ENCODE measurements around the gene IGF2.

IGF2 gene

DNA sequence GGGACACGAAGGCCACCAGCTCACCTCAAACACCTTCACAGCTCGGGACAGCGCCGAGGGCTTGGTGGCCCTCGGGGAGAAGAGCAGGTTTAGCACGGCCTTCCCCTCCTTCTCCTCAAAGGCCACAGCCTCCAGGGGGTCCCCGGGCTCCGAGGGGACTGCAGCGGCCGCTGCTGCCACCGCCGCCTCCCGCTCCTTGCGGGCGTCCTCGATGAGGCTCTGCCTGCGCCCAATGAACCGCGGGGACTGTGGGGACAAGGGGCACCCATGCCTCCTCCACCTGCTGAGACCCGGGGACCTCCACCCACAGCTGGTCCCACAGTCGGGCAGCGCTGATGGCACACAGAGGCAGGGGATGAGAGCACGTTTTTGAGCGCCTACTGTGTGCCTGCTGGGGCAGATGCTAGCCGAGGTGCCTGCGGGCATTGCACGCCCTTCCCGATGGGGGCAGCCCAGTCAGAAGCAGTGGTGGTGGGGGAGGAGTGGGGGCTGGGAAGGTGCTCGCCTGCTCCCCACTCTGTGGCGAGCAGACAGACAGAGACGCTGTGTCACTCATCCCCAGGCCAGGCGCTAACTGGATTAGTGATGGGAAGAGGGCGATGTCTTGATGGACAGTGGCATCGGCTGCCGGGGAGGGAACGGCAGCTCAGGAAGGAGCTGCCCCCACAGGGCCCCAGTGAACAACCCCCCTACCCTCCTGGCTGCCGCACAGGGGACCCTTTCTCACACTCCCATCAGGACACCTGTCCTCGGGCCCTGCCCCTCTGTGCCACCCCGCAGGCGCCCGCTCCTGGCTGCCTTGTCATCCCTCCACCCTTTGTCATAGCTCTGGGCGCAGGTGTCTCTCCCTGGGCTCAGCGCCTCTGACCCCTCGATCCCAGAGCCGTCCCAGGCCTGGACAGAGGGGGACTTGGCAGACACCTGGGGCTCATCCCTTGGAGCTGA, 30.7 kb upstream of the IGF2 start:
- no peak overlapping the region for H3K9ac ChIP-seq (ENCODE audit: low read depth, low read length)
- no peaks in the 10 kb centered on the region for H3K36me3 ChIP-seq (ENCODE audit: control insufficient read depth, insufficient read depth, low read length)
- H3K9me3 ChIP-seq (ENCODE audit: control insufficient read depth, insufficient read depth, low read length): no peaks in the 10 kb centered on the region
- H3K27me3 ChIP-seq (ENCODE audit: control insufficient read depth, insufficient read depth, low read length): no peaks in the 10 kb centered on the region; the same call in 1 of the 2 replicates
- H3K27ac ChIP-seq (ENCODE audit: low read depth, low read length): no peak overlapping the region
- H3K4me3 ChIP-seq (ENCODE audit: low read depth, low read length): no peak overlapping the region
- H3K4me1 ChIP-seq (ENCODE audit: control insufficient read depth, insufficient read depth, low read length): no peaks in the 10 kb centered on the region

DNA sequence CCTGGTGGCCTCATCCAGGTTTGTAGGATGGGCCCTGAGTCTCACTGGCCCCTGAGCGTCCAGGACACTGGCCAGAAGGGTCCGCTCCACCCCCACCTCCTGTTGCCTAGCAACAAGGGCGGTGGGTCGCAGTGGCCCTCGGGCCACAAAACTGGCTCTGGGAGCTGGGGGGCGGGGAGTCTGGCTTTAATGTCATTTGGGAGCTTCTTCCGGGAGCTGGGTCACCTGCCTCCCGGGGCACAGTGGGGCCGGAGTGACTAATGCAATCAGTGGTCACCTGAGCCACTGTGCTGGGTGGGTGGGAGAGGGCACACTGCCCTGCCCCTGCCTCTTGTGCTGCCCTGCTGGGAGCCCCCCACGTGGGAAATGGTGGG, 29.8 kb upstream of the IGF2 start:
- Histone ChIP-seq H3K27me3 (ENCODE audit: control insufficient read depth, insufficient read depth, low read length) (no peaks in the 10 kb centered on the region; the same call in 1 of the 2 replicates), H3K27ac (ENCODE audit: low read depth, low read length) (no peak overlapping the region), H3K36me3 (ENCODE audit: control insufficient read depth, insufficient read depth, low read length) (no peaks in the 10 kb centered on the region), H3K4me3 (ENCODE audit: low read depth, low read length) (no peak overlapping the region), H3K9me3 (ENCODE audit: control insufficient read depth, insufficient read depth, low read length) (no peaks in the 10 kb centered on the region), H3K9ac (ENCODE audit: low read depth, low read length) (no peak overlapping the region), H3K4me1 (ENCODE audit: control insufficient read depth, insufficient read depth, low read length) (no peaks in the 10 kb centered on the region)

DNA sequence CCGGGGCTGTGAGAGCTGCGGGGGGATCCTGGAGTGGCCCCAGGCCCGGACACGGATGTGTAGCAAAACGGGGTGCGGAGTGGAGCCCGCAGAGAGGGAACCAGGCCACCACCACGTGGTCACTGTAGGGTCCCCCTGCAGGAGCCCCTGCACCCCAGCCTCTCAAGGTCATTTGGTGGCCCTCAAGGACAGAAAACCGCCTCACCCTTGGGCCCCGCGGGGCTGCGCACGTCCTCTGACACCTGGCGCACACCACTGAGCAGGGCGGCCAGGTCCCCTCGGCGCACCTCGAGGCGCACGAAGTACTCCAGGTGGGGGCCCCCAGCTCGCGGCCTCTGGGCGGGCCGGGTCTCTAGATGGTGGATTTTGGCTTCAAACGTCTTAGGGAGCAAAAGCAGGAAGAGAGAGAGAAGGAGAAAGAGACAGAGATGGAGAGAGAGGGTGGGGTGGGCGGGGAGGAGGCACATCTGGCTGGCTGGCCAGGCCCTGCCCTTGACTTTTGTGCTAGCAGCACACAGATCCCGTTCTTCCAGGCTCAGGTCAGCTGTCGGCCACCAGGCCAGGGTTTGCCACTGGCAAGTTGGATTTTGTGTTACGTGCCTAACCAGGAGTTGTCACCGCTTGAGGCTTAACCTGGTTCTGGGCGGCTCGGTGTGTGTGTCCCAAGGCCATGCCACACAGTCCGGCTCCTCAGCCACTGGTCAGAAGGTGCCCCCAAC, 29.3 kb upstream of the IGF2 start:
- Histone ChIP-seq H3K27me3 (ENCODE audit: control insufficient read depth, insufficient read depth, low read length) (no peaks in the 10 kb centered on the region; the same call in 1 of the 2 replicates), H3K9me3 (ENCODE audit: control insufficient read depth, insufficient read depth, low read length) (no peaks in the 10 kb centered on the region), H3K4me3 (ENCODE audit: low read depth, low read length) (no peak overlapping the region), H3K36me3 (ENCODE audit: control insufficient read depth, insufficient read depth, low read length) (no peaks in the 10 kb centered on the region), H3K27ac (ENCODE audit: low read depth, low read length) (no peak overlapping the region), H3K4me1 (ENCODE audit: control insufficient read depth, insufficient read depth, low read length) (no peaks in the 10 kb centered on the region), H3K9ac (ENCODE audit: low read depth, low read length) (no peak overlapping the region)

DNA sequence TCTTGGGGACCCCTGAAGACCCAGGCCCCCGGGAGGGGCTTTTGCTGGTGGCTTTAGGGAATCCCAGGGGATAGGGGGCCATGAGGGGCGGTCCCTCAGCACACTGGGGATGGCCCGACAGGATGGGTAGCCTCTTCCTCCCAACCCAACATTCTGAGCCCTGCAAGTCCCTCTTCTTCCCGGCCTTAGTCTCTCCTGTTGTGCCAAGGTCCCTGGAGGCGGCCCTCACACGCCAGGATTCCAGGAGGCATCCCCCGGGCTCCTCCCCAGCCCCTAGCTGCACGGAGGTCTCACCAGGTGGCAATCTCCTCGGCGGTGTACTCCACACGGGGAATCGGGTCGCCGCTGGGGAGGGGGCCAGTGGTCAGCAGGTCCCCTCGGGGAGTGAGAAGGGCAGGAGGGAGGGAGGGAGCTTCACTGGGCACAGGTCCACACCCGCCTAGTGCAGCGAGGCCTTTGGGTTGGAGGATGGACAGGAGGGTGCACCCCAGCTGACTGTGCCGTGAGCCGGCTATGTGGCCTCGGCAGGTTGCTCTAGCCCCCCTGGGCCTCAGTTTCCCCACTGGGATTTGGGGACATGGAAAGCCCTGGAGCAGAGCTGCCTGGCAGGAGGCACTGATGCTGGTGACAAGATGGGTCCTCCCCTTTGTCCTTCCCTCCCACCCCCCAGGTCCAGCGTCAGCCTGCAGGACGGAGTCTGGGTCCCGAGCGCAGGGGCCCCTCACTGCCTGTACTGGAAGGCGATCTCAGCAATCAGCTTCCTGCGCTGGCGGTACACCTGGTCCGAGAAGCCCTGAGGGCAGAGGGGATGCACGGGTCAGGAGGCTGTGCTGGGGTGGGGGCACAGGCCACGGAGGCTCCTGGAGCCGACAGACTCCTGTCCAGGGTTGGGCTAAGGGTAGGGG, 28.2 kb upstream of the IGF2 start:
- H3K9me3 ChIP-seq (ENCODE audit: control insufficient read depth, insufficient read depth, low read length): no peaks in the 10 kb centered on the region
- H3K27me3 ChIP-seq (ENCODE audit: control insufficient read depth, insufficient read depth, low read length): no peaks in the 10 kb centered on the region; the same call in 1 of the 2 replicates
- no peak overlapping the region for H3K27ac ChIP-seq (ENCODE audit: low read depth, low read length)
- H3K36me3 ChIP-seq (ENCODE audit: control insufficient read depth, insufficient read depth, low read length): no peaks in the 10 kb centered on the region
- no peaks in the 10 kb centered on the region for H3K4me1 ChIP-seq (ENCODE audit: control insufficient read depth, insufficient read depth, low read length)
- no peak overlapping the region for H3K4me3 ChIP-seq (ENCODE audit: low read depth, low read length)
- no peak overlapping the region for H3K9ac ChIP-seq (ENCODE audit: low read depth, low read length)

DNA sequence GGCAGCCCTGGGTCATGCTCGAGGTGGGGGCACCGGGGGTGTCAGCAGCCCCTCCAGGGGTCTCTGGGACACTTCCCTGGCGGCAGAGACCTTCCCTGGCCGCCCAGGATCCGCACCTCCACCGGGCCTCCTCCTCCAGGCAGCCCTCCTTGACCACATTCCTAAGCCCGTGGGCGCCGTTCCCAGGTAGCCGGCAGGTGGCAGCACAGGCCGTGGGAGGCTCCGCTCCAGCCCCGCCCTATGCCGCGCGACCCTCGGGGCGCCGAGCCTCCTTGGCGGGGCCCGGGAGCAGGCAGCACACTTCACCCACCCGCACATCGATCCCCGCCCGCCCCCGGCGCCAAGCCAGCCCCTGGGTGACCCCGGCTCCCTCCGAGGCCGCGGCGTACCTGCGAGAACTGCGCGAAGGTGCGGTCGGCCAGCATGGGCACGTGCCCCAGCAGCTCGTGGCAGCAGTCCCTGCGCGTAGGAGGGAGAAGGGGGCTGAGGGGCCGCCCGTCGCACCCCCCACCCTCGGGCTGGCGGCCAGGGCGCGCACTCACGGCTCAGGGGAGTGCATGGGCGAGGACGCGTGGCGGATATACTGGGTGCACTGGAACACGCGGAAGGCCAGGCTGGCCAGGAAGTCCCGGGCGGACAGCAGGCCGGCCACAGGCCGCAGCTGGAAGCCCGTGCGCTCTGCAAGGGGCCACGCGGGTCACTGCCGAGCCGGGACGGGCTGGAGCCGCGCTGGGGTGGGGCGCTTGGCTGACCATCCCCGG, 27.1 kb upstream of the IGF2 start:
- Histone ChIP-seq H3K36me3 (ENCODE audit: control insufficient read depth, insufficient read depth, low read length) (no peaks in the 10 kb centered on the region), H3K4me1 (ENCODE audit: control insufficient read depth, insufficient read depth, low read length) (no peaks in the 10 kb centered on the region), H3K27me3 (ENCODE audit: control insufficient read depth, insufficient read depth, low read length) (no peaks in the 10 kb centered on the region; the same call in 1 of the 2 replicates), H3K4me3 (ENCODE audit: low read depth, low read length) (no peak overlapping the region), H3K27ac (ENCODE audit: low read depth, low read length) (no peak overlapping the region), H3K9ac (ENCODE audit: low read depth, low read length) (no peak overlapping the region), H3K9me3 (ENCODE audit: control insufficient read depth, insufficient read depth, low read length) (no peaks in the 10 kb centered on the region)

DNA sequence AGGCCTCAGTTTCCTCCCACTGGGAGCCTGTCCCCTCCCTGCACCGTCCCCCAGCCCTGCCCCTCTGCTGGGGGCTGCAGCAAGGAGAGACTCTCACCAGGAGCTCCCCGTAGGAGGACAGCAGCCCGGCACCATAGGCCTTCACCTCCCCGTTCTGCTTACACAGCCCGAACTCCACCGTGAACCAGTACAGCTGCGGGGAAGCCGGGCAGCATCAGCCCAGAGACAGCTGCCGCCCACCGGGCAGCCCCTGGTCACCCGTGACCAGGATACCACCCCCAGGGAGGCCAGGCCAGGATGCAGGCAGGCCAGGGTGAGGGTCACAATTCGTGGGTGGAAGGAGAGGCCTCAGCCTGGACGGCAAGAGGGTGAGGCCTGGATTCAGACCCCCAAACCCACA, 26.4 kb upstream of the IGF2 start:
- no peaks in the 10 kb centered on the region for H3K4me1 ChIP-seq (ENCODE audit: control insufficient read depth, insufficient read depth, low read length)
- no peak overlapping the region for H3K9ac ChIP-seq (ENCODE audit: low read depth, low read length)
- no peaks in the 10 kb centered on the region; the same call in 1 of the 2 replicates for H3K27me3 ChIP-seq (ENCODE audit: control insufficient read depth, insufficient read depth, low read length)
- H3K27ac ChIP-seq (ENCODE audit: low read depth, low read length): no peak overlapping the region
- H3K4me3 ChIP-seq (ENCODE audit: low read depth, low read length): no peak overlapping the region
- H3K36me3 ChIP-seq (ENCODE audit: control insufficient read depth, insufficient read depth, low read length): no peaks in the 10 kb centered on the region
- no peaks in the 10 kb centered on the region for H3K9me3 ChIP-seq (ENCODE audit: control insufficient read depth, insufficient read depth, low read length)

DNA sequence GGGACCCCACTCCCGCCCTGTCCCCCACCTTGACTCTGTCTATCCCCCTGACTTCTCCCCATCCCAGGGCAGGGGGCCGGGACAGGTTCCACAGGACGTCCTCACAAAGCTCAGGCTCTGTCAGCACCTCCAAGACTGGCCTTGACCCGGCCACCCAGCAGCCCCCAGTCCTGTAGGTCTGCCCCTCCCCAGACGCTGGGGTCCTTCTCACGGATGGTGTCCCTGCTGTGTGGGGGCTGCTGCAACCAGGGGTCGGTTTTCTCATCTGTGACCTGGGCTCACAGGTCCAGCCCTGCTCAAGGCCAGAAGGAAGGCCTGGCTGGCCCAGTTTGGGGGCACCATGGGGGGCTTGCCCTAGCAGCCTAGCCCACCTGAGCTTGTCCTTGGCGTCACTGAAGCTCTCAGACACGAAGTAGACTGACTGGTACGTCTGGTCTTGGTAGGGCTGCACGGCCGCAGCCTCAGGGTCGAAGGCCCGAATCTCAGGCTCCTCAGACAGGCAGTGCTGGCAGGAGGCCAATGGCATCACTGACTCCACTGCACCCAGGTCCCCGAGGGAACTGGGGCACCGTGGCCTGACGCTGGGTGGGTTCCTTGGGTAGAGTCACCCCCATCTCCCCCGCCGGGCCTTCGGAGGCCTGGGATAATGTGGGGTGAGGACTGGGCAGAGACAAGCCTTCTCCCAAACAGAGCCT, 25.8 kb upstream of the IGF2 start:
- H3K27ac ChIP-seq (ENCODE audit: low read depth, low read length): no peak overlapping the region
- no peaks in the 10 kb centered on the region for H3K4me1 ChIP-seq (ENCODE audit: control insufficient read depth, insufficient read depth, low read length)
- H3K4me3 ChIP-seq (ENCODE audit: low read depth, low read length): no peak overlapping the region
- no peaks in the 10 kb centered on the region for H3K36me3 ChIP-seq (ENCODE audit: control insufficient read depth, insufficient read depth, low read length)
- H3K9me3 ChIP-seq (ENCODE audit: control insufficient read depth, insufficient read depth, low read length): no peaks in the 10 kb centered on the region
- no peak overlapping the region for H3K9ac ChIP-seq (ENCODE audit: low read depth, low read length)
- no peaks in the 10 kb centered on the region; the same call in 1 of the 2 replicates for H3K27me3 ChIP-seq (ENCODE audit: control insufficient read depth, insufficient read depth, low read length)

DNA sequence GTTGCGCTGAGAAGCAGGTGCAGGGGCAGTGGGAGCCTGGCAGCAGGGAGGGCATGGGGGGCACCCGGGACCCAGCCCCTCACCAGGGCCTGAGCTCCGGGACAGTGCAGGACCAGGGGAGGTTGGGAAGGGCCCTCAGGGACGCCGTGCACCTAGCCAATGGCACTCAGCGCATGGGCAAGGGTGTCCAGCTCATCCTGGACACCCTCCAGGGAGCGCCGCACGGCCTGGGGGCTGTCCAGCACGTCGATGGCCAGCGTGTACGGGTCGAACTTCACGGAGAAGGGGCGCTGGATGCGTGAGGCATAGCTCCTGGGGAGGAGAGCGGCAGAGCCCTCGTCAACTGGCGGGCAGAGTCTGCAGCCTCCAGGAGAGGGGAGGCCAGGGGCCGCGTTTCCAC, 24.9 kb upstream of the IGF2 start:
- Histone ChIP-seq H3K9me3 (ENCODE audit: control insufficient read depth, insufficient read depth, low read length) (no peaks in the 10 kb centered on the region), H3K4me1 (ENCODE audit: control insufficient read depth, insufficient read depth, low read length) (no peaks in the 10 kb centered on the region)

DNA sequence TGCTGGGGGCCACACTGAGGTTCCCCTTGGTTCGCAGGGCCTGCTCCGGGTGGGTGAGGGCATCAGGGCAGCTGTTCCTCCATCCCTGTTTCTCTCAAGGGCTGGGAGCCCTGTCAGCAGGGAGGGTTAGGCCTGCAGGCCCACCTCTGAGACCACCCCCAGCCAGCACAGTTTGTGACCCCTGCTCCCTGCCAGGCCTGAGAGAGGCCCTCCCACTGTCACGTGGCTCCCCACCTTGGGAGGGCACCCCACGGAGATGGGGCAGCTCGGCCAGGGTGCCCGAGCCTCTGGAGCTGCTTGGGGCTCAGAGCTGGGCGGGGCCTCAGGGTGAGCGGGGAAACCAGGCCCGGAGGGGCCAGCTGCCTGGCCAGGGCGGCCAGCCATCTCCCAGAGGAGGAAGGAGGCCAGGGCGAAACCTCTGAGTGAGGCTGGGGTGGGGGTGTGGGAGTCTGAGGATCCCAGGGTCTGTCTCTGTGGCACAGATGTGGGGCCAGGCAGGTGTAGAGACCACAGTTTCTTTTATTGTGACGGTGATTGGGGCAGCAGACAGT, 24.3 kb upstream of the IGF2 start:
- no peaks in the 10 kb centered on the region; the same call in 1 of the 2 replicates for H3K27me3 ChIP-seq (ENCODE audit: control insufficient read depth, insufficient read depth, low read length)
- H3K9me3 ChIP-seq (ENCODE audit: control insufficient read depth, insufficient read depth, low read length): no peaks in the 10 kb centered on the region
- no peak overlapping the region for H3K9ac ChIP-seq (ENCODE audit: low read depth, low read length)
- no peaks in the 10 kb centered on the region for H3K4me1 ChIP-seq (ENCODE audit: control insufficient read depth, insufficient read depth, low read length)
- H3K27ac ChIP-seq (ENCODE audit: low read depth, low read length): no peak overlapping the region
- H3K36me3 ChIP-seq (ENCODE audit: control insufficient read depth, insufficient read depth, low read length): no peaks in the 10 kb centered on the region
- H3K4me3 ChIP-seq (ENCODE audit: low read depth, low read length): no peak overlapping the region

More for the DNA sequence above, 24.9 kb upstream of the IGF2 start:
- H3K9ac ChIP-seq (ENCODE audit: low read depth, low read length): no peak overlapping the region
- no peaks in the 10 kb centered on the region for H3K36me3 ChIP-seq (ENCODE audit: control insufficient read depth, insufficient read depth, low read length)
- H3K27me3 ChIP-seq (ENCODE audit: control insufficient read depth, insufficient read depth, low read length): no peaks in the 10 kb centered on the region; the same call in 1 of the 2 replicates
- H3K27ac ChIP-seq (ENCODE audit: low read depth, low read length): no peak overlapping the region
- H3K4me3 ChIP-seq (ENCODE audit: low read depth, low read length): no peak overlapping the region
